ENCODE data around the gene PKP4.
"Not testable (repeated sequence)": the region's sequence is repeated elsewhere in the genome, so short reads cannot be mapped to it uniquely, and the experiment has no call there.

Gene PKP4, protein sequence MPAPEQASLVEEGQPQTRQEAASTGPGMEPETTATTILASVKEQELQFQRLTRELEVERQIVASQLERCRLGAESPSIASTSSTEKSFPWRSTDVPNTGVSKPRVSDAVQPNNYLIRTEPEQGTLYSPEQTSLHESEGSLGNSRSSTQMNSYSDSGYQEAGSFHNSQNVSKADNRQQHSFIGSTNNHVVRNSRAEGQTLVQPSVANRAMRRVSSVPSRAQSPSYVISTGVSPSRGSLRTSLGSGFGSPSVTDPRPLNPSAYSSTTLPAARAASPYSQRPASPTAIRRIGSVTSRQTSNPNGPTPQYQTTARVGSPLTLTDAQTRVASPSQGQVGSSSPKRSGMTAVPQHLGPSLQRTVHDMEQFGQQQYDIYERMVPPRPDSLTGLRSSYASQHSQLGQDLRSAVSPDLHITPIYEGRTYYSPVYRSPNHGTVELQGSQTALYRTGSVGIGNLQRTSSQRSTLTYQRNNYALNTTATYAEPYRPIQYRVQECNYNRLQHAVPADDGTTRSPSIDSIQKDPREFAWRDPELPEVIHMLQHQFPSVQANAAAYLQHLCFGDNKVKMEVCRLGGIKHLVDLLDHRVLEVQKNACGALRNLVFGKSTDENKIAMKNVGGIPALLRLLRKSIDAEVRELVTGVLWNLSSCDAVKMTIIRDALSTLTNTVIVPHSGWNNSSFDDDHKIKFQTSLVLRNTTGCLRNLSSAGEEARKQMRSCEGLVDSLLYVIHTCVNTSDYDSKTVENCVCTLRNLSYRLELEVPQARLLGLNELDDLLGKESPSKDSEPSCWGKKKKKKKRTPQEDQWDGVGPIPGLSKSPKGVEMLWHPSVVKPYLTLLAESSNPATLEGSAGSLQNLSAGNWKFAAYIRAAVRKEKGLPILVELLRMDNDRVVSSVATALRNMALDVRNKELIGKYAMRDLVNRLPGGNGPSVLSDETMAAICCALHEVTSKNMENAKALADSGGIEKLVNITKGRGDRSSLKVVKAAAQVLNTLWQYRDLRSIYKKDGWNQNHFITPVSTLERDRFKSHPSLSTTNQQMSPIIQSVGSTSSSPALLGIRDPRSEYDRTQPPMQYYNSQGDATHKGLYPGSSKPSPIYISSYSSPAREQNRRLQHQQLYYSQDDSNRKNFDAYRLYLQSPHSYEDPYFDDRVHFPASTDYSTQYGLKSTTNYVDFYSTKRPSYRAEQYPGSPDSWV

DNA sequence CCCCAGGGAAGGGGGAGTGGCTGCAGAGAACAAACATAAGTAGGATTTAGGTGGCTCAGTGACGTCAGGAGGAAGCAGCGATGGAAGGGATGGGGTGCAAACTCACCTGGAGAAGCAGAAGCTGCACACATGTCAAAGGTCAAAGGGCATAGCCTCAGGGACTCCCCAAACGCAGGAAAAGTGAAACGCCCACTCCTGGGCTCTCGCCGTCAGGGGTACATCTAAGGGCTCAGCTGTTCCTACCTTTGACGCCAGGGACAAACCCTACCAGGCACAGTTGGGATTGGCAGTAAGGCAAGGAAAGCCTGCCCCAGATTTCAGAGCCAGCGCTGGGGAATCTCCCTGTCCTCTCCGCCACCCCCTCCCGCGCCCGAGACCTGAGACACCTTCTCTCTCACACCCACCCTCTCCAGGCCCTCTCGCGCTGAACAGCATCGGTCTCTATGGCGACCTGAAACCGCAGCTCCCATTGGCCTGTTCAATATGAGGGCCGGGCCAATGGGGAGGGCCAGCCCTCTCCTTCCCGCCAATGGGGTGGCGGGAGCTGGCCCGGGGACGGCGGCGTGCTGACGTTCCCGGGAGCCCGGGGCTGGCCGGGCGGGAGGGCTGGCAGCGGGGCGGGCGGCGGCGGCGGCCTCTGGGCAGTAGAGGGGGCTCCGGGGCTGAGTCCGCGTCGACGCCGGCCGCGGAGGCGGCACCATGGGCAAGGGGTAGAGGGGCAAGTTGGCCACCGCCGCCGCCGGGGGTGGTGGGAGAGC, at the start of gene PKP4, which contains the start of gene CCDC148:
PKP4 (plus strand) TSS at position 644 of the 758 bp plus-strand sequence. CDS start 76,233 bp downstream, outside the sequence.
CCDC148 (minus strand) TSS at position 445 of the 758 bp plus-strand sequence; CDS start at position 131, 314 bp downstream.
- ATAC-seq (ENCODE audit: low read depth) (peak; percentile 89), DNase-seq (ENCODE audit: low spot score in 2 of 2) (peak; percentile 76)
- Mint-ChIP-seq H3K27ac (peak within 1 kb of the TSS; percentile 92), H3K36me3 (no peaks in the 10 kb centered on the region), H3K4me1 (peaks cover 16% of the 10 kb centered on the region), H3K27me3 (peaks cover 10% of the 10 kb centered on the region), H3K4me3 (peak within 1 kb of the TSS; percentile 98), H3K9me3 (no peaks in the 10 kb centered on the region)

DNA sequence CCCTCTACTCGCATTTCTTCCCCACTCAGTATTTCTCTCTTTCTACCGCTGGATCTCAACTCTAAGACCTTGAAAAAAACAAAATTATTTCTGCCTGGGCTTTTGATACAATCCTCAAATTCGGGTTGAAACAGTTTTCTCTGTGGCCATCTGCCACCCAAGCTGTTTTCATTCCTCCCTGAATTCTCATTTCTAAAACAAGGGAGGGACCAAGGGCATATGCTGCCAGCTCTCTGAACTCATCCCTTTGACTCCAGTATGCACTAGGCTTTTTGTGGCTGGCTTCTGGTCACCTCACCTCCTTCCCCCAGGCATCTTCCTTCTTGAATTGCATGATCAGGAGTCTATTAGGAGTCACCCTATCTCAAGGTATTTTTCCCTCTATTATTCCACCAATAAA, 49.7 kb upstream of the PKP4 start:
- H3K36me3 Mint-ChIP-seq, result peaks cover 2% of the 10 kb centered on the region
- no peak overlapping the region for H3K4me3 Mint-ChIP-seq
- DNase-seq (ENCODE audit: low spot score in 2 of 2), result no peak
- no peak overlapping the region for H3K27ac Mint-ChIP-seq
- peaks cover 8% of the 10 kb centered on the region for H3K9me3 Mint-ChIP-seq
- no peaks in the 10 kb centered on the region for H3K4me1 Mint-ChIP-seq
- ATAC-seq (ENCODE audit: low read depth), result no peak
- H3K27me3 Mint-ChIP-seq, result no peaks in the 10 kb centered on the region

GRCh38 chr2:158410132-158410531, 46.6 kb upstream of the PKP4 start:
- Mint-ChIP-seq H3K36me3 (peaks cover 2% of the 10 kb centered on the region), H3K4me1 (no peaks in the 10 kb centered on the region), H3K27ac (no peak overlapping the region), H3K9me3 (peaks cover 8% of the 10 kb centered on the region), H3K4me3 (no peak overlapping the region), H3K27me3 (no peaks in the 10 kb centered on the region)
- DNase-seq (ENCODE audit: low spot score in 2 of 2) (no peak), ATAC-seq (ENCODE audit: low read depth) (no peak)

- no peak overlapping the region for H3K27ac Mint-ChIP-seq
- no peak overlapping the region for H3K4me3 Mint-ChIP-seq
- H3K27me3 Mint-ChIP-seq, result peaks cover 3% of the 10 kb centered on the region
- ATAC-seq (ENCODE audit: low read depth), result no peak
- H3K4me1 Mint-ChIP-seq, result no peaks in the 10 kb centered on the region
- H3K36me3 Mint-ChIP-seq, result peaks cover 4% of the 10 kb centered on the region
- H3K9me3 Mint-ChIP-seq, result peaks cover 13% of the 10 kb centered on the region
- DNase-seq (ENCODE audit: low spot score in 2 of 2), result no peak
Measured at GRCh38 chr2:158411748-158412147, 45.0 kb upstream of the PKP4 start.

DNA sequence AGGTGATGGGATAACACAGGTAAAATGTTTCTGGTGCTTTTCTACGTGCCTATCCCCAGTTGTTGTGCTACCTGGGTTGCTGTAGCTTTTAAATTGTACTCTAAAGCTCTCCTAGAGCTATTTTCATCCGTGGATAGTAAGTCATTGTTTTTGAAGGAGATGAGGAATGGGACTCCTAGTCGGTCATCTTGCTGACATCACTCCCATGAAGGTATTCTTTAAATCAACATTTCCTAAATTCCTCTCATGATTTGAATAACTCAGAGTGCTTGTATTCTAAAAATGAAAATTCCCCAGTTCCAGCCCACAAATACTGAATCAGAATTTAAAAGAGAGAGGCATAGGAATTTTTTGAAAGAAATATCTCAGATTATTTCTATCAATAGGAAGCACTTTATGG, 44.5 kb upstream of the PKP4 start:
- Mint-ChIP-seq H3K27ac (no peak overlapping the region), H3K9me3 (peaks cover 13% of the 10 kb centered on the region), H3K4me3 (no peak overlapping the region), H3K4me1 (no peaks in the 10 kb centered on the region), H3K27me3 (peaks cover 3% of the 10 kb centered on the region), H3K36me3 (peaks cover 4% of the 10 kb centered on the region)
- ATAC-seq (ENCODE audit: low read depth), result no peak
- DNase-seq (ENCODE audit: low spot score in 2 of 2), result no peak

- DNase-seq (ENCODE audit: low spot score in 2 of 2), result no peak
- H3K9me3 Mint-ChIP-seq, result peaks cover 15% of the 10 kb centered on the region
- peaks cover 8% of the 10 kb centered on the region for H3K27me3 Mint-ChIP-seq
Measured at GRCh38 chr2:158413581-158413980, 43.2 kb upstream of the PKP4 start.

DNA sequence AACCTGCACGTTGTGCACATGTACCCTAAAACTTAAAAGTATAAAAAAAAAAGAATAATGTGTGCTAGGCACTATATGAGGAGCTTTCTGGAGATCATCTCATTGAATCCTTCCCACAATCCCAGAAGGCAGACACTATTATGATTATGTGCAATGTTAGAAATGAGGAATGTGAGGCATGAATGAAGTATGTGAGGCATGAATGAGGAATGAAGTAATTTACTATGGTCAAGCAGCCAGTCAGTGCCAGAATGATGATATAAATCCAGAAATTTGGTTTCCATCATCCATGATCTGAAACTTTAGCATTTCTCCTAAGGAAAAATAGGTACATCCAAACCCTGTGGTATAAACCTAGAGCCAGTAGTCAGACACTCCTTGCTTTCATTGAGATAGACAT, 42.2 kb upstream of the PKP4 start:
- Mint-ChIP-seq H3K4me1 (no peaks in the 10 kb centered on the region), H3K27me3 (peaks cover 8% of the 10 kb centered on the region), H3K36me3 (peaks cover 4% of the 10 kb centered on the region), H3K9me3 (peaks cover 15% of the 10 kb centered on the region), H3K27ac (no peak overlapping the region), H3K4me3 (no peak overlapping the region)
- ATAC-seq (ENCODE audit: low read depth), result no peak
- DNase-seq (ENCODE audit: low spot score in 2 of 2), result no peak

More at GRCh38 chr2:158413581-158413980, 43.2 kb upstream of the PKP4 start:
- Mint-ChIP-seq H3K4me3 (no peak overlapping the region), H3K4me1 (no peaks in the 10 kb centered on the region), H3K36me3 (peaks cover 4% of the 10 kb centered on the region), H3K27ac (no peak overlapping the region)
- no peak for ATAC-seq (ENCODE audit: low read depth)

- Mint-ChIP-seq H3K27me3 (peaks cover 6% of the 10 kb centered on the region), H3K4me3 (no peak overlapping the region), H3K27ac (no peak overlapping the region), H3K36me3 (peaks cover 2% of the 10 kb centered on the region), H3K4me1 (no peaks in the 10 kb centered on the region), H3K9me3 (peaks cover 8% of the 10 kb centered on the region)
- no peak for ATAC-seq (ENCODE audit: low read depth)
- DNase-seq (ENCODE audit: low spot score in 2 of 2), result no peak
Measured at GRCh38 chr2:158432117-158432516, 24.6 kb upstream of the PKP4 start.

DNA sequence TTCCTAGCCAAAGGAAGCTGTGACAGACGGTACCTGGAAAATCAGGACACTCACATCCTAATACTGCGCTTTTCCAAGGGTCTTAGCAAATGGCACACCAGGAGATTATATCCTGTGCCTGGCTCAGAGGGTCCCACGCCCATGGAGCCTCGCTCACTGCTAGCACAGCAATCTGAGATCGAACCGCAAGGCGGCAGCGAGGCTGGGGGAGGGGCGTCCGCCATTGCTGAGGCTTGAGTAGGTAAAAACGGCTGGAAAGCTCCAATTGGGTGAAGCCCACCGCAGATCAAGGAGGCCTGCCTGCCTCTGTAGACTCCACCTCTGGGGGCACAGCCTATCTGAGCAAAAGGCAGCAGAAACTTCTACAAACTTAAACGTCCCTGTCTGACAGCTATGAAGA, 23.0 kb upstream of the PKP4 start:
- ATAC-seq (ENCODE audit: low read depth); H3K4me3 Mint-ChIP-seq; H3K27ac Mint-ChIP-seq; H3K27me3 Mint-ChIP-seq; H3K4me1 Mint-ChIP-seq; H3K9me3 Mint-ChIP-seq; DNase-seq (ENCODE audit: low spot score in 2 of 2); H3K36me3 Mint-ChIP-seq: not testable (repeated sequence)

GRCh38 chr2:158439062-158439461, 17.7 kb upstream of the PKP4 start:
- not testable (repeated sequence) for ATAC-seq (ENCODE audit: low read depth); H3K27me3 Mint-ChIP-seq; H3K27ac Mint-ChIP-seq; H3K4me3 Mint-ChIP-seq; H3K4me1 Mint-ChIP-seq; DNase-seq (ENCODE audit: low spot score in 2 of 2); H3K36me3 Mint-ChIP-seq; H3K9me3 Mint-ChIP-seq

DNA sequence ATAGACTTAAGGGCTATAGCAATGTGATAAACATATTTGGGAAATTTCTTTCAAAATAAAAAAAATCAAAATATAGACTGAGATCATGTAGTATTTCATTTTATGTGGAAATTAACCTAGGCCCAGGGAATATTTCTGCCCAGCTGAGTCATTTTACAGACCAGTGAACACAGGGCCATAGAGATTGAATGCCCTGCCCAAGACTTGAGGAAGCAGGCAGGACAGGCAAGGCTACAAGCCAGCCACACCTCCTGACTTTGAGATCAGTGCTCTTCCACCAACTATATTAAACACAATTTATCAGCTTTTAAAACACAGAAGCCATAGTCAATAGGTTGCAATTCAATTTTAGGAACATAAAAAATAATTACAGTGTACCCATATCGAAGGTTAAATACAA, 13.1 kb upstream of the PKP4 start:
- Mint-ChIP-seq H3K9me3 (peaks cover 2% of the 10 kb centered on the region), H3K4me1 (no peaks in the 10 kb centered on the region), H3K27me3 (no peaks in the 10 kb centered on the region), H3K36me3 (no peaks in the 10 kb centered on the region), H3K4me3 (no peak overlapping the region), H3K27ac (no peak overlapping the region)
- DNase-seq (ENCODE audit: low spot score in 2 of 2), result no peak
- ATAC-seq (ENCODE audit: low read depth), result no peak

GRCh38 chr2:158457092-158457825, 507 bp downstream of the PKP4 start:
- H3K9me3 Mint-ChIP-seq, result no peaks in the 10 kb centered on the region
- ATAC-seq (ENCODE audit: low read depth), result peak; percentile 17
- peak overlapping the region; percentile 98 for H3K4me3 Mint-ChIP-seq
- peaks cover 10% of the 10 kb centered on the region for H3K27me3 Mint-ChIP-seq
- H3K36me3 Mint-ChIP-seq, result no peaks in the 10 kb centered on the region
- DNase-seq (ENCODE audit: low spot score in 2 of 2), result peak; percentile 36 to 59
- peak overlapping the region; percentile 92 for H3K27ac Mint-ChIP-seq
- H3K4me1 Mint-ChIP-seq, result peaks cover 16% of the 10 kb centered on the region
